ENCODE data around the gene S100A3. TPM values are rescaled to one million over a fixed set of nuclear protein-coding genes. Genes with fewer than 3 reads are reported as not detected.

The S100A3 gene
- polyA plus RNA-seq, 2 of the 4 experiments (the other 2 are of a cell fraction): 25.0 to 74.0 TPM

DNA sequence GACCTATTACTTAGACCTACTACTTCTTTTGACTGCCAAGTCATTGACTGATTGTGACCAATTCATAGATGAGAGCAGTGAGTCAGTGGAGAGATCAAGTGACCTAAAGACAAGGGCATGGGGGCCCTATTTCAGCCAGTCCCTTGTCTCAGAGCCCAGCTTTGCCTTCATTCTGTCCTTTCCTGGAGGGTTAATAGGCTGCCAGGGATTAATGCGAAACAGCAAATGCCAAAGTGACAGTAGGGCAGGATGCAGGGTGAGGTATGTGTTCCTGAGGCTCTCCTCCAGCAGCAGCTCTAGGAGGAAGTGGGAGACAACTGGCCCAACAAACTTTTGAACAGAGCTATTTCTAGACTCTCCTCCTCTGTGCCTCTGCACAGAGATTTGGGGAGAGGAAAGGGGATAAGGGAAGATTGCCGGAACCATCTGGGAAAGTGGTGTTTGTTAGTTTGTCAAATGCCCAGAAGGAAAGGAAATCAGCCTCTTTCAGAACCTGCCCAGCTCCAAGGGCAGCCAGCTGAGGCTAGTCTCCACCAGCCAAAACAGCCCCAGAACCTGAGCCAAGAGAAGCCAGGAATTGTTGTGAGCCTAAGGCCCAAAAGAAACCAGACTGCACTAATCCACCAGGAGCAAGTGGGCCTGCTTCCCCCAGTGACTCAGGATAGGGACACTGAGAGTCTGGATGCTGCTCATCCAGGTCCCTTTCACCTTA lies 4.9 kb upstream of the S100A3 start (continued):
- TF ChIP-seq, protein P1, sequence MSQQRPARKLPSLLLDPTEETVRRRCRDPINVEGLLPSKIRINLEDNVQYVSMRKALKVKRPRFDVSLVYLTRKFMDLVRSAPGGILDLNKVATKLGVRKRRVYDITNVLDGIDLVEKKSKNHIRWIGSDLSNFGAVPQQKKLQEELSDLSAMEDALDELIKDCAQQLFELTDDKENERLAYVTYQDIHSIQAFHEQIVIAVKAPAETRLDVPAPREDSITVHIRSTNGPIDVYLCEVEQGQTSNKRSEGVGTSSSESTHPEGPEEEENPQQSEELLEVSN (IDR thresholded peaks at IDR 0.05; ENCODE audit: borderline replicate concordance, low read depth): no peak
- TF ChIP-seq, protein P2, sequence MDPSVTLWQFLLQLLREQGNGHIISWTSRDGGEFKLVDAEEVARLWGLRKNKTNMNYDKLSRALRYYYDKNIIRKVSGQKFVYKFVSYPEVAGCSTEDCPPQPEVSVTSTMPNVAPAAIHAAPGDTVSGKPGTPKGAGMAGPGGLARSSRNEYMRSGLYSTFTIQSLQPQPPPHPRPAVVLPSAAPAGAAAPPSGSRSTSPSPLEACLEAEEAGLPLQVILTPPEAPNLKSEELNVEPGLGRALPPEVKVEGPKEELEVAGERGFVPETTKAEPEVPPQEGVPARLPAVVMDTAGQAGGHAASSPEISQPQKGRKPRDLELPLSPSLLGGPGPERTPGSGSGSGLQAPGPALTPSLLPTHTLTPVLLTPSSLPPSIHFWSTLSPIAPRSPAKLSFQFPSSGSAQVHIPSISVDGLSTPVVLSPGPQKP (IDR thresholded peaks at IDR 0.05; ENCODE audit: low read depth, low read length): no peak
- TF ChIP-seq RAD21 (conservative IDR thresholded peaks at IDR 0.05 in 1 of 2, IDR thresholded peaks at IDR 0.05 in 1 of 2): no peak

DNA sequence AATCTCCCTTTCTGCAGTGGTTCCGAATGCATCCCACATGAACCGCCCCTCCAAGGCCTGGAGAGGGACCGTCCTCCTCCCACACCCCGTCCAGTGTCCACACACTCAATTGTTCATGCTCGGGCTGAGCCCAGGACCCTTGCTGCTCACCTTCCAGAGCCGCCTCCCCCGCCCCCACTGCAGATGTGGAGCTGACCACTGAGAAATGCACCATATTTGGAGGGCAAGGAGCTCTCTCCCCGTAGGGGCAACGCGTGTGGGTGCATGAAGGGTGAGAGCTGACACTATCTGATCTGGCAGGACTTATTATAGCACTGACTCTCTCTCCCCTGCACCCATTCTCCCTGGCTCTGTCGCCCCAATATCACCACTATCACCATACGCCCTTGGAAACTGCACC lies 4.0 kb upstream of the S100A3 start:
- Histone ChIP-seq H3K9me3 (0 out of 3 replicates have a peak, but pooled peaks cover under 1% of the 10 kb centered on the region), H3K4me1 (peaks cover 49% of the 10 kb centered on the region), H3K4me3 (no peak overlapping the region), H3K27ac (peak overlapping the region in 1 of 2 experiments; percentile 97; a peak in 3 of 6 replicates), H3K4me2 (no peak overlapping the region)
- DNase-seq (ENCODE audit: low read depth in 1 of 2, low spot score in 1 of 2) (no peak), FAIRE-seq (no peak), ATAC-seq (no peak)
- ChIA-PET POLR2A (interaction anchor here (1.0 to 4.1 kb wide), 4 partner anchors 13 to 80 kb away, joined by 3 to 18 read pairs (median 8); partner anchors contain the start of gene S100A6), CTCF (interaction anchor here (1.9 to 16.2 kb wide), 5 partner anchors 10 to 42 kb away, joined by 5 to 141 read pairs (median 41); partner anchors contain the start of genes S100A2 and S100A6)
- WGBS (ENCODE audit: missing lambda C conversion rate): 97% methylated on average over 12 of the region's 12 CpGs
- TF ChIP-seq ESRRA (IDR thresholded peaks at IDR 0.05; ENCODE audit: borderline replicate concordance, low read length) (no peak), EHF (CRISPR knock-in tag; IDR thresholded peaks at IDR 0.05) (no peak), EP300 (IDR thresholded peaks at IDR 0.05) (no peak), EHMT2 (IDR thresholded peaks at IDR 0.05; ENCODE audit: low read depth) (no peak), RAD21 (conservative IDR thresholded peaks at IDR 0.05 in 1 of 2, IDR thresholded peaks at IDR 0.05 in 1 of 2) (no peak), RCOR1 (IDR thresholded peaks at IDR 0.05; ENCODE audit: low read depth, low read length) (no peak), SREBF2 (IDR thresholded peaks at IDR 0.05) (no peak), NFE2L2 (conservative IDR thresholded peaks at IDR 0.05; ENCODE audit: low read length) (no peak)
- TF ChIP-seq, protein P3, sequence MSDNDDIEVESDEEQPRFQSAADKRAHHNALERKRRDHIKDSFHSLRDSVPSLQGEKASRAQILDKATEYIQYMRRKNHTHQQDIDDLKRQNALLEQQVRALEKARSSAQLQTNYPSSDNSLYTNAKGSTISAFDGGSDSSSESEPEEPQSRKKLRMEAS (IDR thresholded peaks at IDR 0.05): no peak
- TF ChIP-seq, protein P2 (IDR thresholded peaks at IDR 0.05; ENCODE audit: low read depth, low read length): no peak
- TF ChIP-seq, protein P4, sequence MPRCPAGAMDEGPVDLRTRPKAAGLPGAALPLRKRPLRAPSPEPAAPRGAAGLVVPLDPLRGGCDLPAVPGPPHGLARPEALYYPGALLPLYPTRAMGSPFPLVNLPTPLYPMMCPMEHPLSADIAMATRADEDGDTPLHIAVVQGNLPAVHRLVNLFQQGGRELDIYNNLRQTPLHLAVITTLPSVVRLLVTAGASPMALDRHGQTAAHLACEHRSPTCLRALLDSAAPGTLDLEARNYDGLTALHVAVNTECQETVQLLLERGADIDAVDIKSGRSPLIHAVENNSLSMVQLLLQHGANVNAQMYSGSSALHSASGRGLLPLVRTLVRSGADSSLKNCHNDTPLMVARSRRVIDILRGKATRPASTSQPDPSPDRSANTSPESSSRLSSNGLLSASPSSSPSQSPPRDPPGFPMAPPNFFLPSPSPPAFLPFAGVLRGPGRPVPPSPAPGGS (IDR thresholded peaks at IDR 0.05): no peak

DNA sequence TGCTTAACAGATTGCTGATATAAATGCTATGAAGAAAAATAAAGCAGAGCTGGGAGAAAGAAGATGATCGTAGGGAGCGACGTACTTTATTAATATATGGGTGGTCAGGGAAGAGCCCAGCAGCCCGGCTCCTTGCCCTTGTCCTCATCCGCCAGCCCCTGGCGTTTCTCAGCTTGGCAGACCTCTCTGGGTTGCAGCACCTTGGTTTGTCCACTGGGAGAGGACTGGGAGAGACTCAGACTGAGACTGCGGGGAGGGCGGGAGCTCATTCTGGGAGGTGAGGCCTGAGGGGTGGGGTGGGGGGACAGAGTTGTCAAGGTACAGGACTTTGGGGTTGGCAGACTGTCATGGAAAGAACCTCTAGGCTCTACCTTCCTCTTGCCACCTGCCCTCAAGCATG lies 3.3 kb upstream of the S100A3 start:
- ATAC-seq: peak in 1 of 2 experiments; percentile 39; a peak in 3 of 6 replicates
- no peak for DNase-seq (ENCODE audit: low read depth in 1 of 2, low spot score in 1 of 2)

More for the DNA sequence above, 3.3 kb upstream of the S100A3 start:
- FAIRE-seq: no peak
- Histone ChIP-seq H3K9me3 (no peaks in the 10 kb centered on the region), H3K27ac (peak overlapping the region in 1 of 2 experiments; percentile 97; a peak in 3 of 6 replicates), H3K4me1 (peaks cover 56% of the 10 kb centered on the region), H3K4me2 (no peak overlapping the region), H3K4me3 (no peak overlapping the region)
- TF ChIP-seq ZNF302 (CRISPR knock-in tag; IDR thresholded peaks at IDR 0.05) (no peak), EHMT2 (IDR thresholded peaks at IDR 0.05; ENCODE audit: low read depth) (no peak), ZC3H11A (IDR thresholded peaks at IDR 0.05) (no peak), FOSL2 (IDR thresholded peaks at IDR 0.05) (no peak), FOSL2 (CRISPR knock-in tag; IDR thresholded peaks at IDR 0.05) (no peak), MAFK (IDR thresholded peaks at IDR 0.05; ENCODE audit: partially characterized antibody) (no peak)
- ChIA-PET CTCF (interaction anchor here (1.1 to 16.2 kb wide), 7 partner anchors 9 to 75 kb away, joined by 4 to 141 read pairs (median 25); partner anchors contain the start of genes S100A13, S100A2 and S100A6), POLR2A (interaction anchor here (1.0 to 4.1 kb wide), 3 partner anchors 14 to 81 kb away, joined by 5 to 18 read pairs (median 10); partner anchors contain the start of gene S100A6)
- 88% methylated on average over 8 of the region's 8 CpGs for WGBS (ENCODE audit: missing lambda C conversion rate)

All from A549 (cell line).